NCI-H460 (cell line): Measurements from ENCODE around the gene C7orf25. TPM values are rescaled to one million over a fixed set of nuclear protein-coding genes. Genes with fewer than 3 reads are reported as not detected.
A peak's percentile ranks its signal among the peaks of the same experiment; 100 is the strongest.
"Not testable (repeated sequence)": the region's sequence is repeated elsewhere in the genome, so short reads cannot be mapped to it uniquely, and the experiment has no call there.

Source experiments
- DNase-seq: peaks from one replicate; pipeline ENCODE4 v3.0.0-alpha.2; 2016; ENCODE audit warnings: low read depth; ENCODE audit errors: extremely low read depth
- total RNA-seq: library from RNA; depleted of rRNA; stranded (reverse); fragments of >200 nt; shearing (Covaris generic); gene quantifications from 2 replicates; pipeline ENCODE4 v1.2.3, GENCODE V29; 2014

The C7orf25 gene
- total RNA-seq, 1 experiment from 2014 or later, result 5.2 TPM

DNA sequence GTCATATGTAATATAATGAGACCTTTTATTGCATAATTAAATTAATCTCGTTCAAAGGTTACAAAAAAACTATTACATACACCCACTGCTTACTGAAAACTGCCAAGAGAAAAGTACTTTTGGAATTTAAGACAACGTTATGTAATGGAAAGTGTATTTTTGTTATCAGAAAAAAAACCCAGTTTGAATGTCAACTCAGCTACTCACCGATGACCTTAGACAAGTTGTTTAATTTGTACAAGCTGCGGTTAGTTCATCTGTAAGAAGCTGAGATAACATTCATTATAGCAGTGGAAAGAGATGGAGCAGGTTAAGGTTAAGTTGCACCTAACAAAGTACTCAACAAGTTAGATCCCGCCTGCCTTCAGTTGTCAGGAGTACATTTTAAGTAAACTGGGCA is 19.0 kb upstream of the C7orf25 start:
- no peak for DNase-seq

DNA sequence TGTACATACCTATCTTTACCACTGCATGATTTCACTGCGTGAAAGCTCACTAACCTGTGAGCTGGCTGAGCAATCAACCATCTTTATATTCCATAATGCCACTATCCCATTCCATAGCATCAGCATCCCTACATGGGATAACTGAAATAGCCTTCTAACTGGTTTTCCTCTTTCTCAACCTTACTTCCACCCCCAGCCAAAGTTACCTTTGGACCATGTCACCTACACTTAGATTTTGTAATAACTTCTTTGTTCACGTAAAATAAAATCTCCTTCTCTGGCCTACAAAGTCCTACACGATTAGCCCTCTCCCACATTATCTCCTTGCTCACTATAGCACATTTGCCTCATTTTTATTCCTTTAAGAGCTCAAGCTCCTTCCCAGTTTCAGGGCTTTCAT is 17.6 kb upstream of the C7orf25 start:
- DNase-seq, result no peak

GRCh38 chr7:42928754-42929153 is 16.9 kb upstream of the C7orf25 start:
- no peak for DNase-seq

DNA sequence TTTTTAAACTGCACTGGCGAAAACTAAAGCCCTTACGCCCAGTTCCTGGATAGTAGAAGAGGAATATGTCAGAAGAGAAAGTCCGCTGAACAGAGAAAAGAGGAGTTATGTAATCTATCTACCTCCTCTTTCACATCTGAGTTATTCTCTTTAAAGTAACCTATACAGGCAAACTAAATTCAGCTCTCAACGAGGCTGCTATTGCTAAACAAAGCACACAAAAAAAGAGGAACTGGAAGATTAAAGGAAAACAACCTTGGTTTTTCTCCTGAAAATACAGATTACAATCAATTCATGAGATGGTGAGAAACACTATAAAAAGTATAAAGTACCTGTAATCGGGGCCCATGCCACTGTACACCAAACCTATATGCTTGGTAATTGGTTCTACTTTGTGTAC is 14.3 kb upstream of the C7orf25 start:
- no peak for DNase-seq

- no peak for DNase-seq
Measured at GRCh38 chr7:42925630-42926029, 13.8 kb upstream of the C7orf25 start.

DNA sequence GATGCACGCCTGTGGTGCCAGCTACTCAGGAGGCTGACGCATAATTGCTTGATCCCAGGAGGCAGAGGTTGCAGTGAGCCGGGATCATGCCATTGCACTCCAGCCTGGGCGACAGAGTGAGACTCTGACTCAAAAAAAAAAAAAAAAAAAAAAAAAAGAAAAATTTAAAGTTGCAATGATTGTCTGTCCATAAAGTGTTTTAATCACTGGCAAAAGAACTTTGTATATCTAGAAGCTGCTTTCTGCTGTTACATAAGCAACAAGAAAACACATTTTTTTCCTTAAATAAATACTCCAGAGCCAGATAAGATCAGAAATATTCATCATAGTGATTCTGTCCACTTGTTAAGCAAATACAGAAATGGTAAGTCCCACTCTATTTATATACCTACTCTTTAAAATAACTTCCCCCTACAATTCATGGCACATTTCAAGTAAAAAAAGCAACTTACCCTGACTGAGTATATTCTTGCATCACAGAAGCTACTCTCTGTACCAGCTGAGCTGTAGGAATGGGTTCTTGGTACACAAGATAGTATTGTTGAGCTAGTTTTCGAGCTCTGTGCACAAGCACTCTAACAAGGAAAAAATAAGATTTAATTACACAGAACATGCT is 12.5 kb upstream of the C7orf25 start:
- DNase-seq, result no peak

- DNase-seq, result no peak
Measured at GRCh38 chr7:42922017-42922753, 10.3 kb upstream of the C7orf25 start.

DNA sequence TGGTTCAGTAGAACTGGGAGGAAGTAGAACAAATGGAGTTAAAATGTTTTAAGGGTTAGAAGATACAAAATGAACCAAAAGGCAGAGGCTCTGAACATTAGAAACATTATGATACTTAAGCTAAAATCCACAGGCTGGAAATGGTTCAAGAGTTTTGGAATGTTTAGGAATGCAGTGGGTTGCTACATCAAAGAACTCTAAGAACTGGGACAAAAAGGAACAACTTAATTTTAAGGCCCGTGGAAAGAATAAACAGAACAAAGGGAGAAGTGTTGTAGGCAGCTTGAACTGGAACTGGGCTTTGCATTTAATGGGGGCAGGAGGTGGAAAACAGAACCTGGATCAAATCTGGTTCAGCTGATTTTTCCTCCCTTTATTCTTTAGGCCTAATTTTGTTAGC is 3.5 kb upstream of the C7orf25 start:
- no peak for DNase-seq

DNA sequence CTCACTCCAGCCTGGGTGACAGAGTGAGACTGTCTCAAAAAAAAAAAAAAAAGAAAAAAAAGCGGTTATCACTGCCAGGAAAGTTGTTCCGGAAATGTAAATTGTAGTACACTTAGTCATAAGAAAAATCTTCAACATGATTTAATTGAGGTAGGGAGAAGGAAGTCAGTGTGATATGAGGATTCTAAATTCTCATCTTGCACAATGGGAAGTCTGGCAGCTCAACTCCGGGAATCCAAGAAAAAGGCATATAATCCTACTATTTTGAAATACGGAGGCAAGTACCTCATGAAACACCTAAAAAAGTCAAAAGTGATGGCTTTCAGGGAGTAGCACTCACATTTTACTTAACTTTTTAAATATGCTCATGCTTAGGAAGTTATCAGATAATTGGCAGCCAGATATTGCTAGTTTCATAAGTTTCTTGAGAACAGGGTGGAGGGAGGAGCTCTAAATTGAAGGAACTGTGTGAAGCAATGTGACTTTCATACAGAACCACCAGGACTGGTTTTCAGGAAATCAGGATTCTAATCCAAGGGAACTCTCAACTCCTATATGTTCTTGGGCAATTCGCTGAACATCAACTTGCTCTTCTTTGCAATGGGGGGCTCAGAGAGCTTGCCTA is 2.7 kb upstream of the C7orf25 start:
- no peak for DNase-seq

- DNase-seq, result no peak
Measured at GRCh38 chr7:42914009-42914408, 2.1 kb upstream of the C7orf25 start.

DNA sequence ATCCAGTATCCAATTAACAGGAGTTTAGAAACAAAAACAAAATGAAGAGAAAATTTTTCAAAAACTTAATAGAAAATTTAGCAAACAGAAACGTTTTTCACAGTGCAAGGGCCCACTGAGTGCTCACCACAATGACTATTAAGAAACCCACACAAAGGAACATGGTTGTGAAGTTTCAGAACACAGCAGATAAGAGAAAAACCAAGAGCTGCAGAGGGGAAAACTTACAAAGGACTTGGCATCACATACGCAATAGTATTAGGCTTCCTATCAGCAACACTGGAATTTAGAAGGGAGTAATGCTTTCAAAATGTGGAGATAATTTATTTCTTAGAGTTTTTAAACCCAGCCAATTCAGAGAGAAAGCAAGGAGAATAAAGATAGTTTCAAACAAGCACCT is 1.7 kb upstream of the C7orf25 start:
- DNase-seq, result no peak

DNA sequence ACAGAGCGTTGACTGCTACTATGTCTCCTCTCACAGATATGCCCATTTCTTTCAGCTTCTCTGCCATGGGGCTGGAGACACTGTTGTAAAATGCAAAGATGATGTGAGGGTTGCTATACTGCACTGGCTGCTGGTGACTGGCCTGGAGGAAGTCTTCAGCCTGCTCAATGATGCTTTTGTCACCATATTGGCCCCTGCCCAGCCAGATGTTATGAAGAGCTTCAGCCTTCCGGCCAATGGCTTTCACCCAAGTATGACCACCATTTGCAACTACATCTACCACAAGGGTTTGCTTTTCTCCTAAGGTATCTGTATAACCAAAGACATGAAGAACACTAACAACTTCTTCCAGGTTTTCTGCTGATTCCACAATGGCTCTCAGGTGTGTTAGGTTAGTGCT is 1.6 kb downstream of the C7orf25 start:
- no peak for DNase-seq

DNA sequence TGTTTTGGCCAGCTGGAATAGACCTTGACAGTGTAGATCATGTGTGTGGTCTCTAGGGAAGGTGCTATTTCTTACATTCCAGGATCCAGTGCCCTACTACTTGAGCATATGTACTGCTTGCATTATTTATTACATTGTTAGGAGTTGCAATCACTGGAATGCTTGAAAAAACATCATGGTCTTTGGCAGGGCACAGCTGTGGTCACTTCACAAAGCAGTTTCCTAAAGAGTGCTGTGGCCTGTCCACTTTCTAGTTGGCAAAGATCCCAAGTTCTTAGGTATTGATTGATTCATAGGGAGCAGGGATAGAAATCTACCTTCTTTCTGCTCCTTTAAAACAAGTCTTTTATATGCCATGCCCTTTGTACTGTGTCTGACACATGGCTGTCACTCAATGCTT is 4.6 kb downstream of the C7orf25 start:
- DNase-seq, result no peak

DNA sequence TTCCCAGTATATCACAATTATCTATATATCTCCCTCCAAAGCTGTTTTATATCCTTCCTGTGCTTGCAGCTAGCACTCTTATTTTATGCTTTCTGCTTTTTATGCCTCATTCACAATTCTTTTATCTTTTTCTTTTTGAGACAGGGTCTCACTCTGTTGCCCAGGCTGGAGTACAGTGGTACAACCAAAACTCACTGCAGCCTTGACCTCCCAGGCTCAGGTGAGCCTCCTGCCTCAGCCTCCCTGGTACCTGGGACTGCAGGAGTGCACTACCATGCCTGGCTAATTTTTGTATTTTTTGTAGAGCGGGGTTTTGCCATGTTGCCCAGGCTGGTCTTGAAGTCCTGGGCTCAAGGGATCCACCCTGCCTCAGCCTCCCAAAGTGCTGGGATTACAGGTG is 5.7 kb downstream of the C7orf25 start:
- DNase-seq, result no peak

DNA sequence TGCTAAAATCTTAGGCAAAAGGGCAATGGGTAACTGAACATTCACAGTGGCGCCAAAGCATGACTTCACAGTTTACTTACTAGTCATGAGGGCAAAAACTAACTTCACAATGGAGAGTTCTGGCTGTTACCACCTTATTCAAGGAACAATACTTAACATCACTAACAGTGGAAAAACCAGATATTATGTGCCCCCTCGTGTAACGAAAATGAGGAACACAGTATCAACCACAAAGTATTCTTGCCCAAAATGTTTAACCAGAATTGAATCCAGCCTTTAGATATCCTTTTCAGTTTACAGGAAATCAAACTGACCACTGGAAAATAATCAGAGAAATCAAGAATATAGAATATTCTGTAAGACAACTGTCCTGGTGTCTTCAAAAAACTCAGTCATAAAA is 9.5 kb downstream of the C7orf25 start:
- no peak for DNase-seq

DNA sequence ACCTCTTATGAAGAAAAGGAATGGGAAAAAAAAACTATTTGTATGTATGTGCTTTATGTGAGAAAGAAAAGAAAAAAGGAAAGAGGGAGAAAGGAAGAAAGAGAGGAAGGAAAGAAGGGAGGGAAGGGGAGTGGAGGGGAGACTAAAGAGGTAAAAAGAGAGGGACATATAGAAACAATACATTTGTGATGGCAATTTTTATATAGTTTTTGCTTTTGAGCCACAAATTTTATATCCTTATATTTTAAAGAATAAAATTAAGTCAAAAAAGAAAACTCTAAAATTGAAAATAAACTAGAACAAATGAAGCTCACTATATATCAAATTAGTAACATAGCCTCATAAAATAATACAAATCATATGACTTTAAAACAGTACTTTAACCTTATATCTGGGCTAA is 11.0 kb downstream of the C7orf25 start:
- DNase-seq, result no peak

- DNase-seq, result no peak
Measured at GRCh38 chr7:42893346-42894240, 18.3 kb downstream of the C7orf25 start.

- no peak for DNase-seq
Measured at GRCh38 chr7:42886893-42887505, 24.9 kb downstream of the C7orf25 start.

GRCh38 chr7:42886129-42886528 is 25.7 kb downstream of the C7orf25 start:
- DNase-seq, result peak; percentile 23

- DNase-seq, result not testable (repeated sequence)
Measured at GRCh38 chr7:42885183-42885582, 26.7 kb downstream of the C7orf25 start.

DNA sequence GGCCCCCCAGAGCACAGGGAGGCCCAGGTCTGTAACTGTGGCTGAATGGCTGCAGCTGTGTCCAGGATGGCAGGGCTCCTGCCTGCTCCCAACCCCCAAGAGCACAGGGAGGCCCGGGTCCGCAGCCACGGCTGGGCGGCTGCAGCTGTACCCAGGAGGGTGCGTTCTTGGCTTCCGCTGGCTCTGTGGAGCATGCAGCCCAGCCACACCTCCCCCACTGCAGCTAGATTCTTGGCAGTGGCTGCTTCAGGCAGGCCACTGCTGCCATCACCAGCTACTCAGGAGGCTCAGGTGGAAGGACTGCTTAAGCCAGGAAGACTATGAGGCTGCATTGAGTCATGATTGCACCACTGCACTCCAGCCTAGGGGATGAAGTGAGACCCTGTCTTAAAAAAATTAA is 27.9 kb downstream of the C7orf25 start:
- DNase-seq, result no peak
